ENCODE measurements around the gene C17orf113. TPM values are rescaled to one million over a fixed set of nuclear protein-coding genes. Genes with fewer than 3 reads are reported as not detected.
A peak's percentile ranks its signal among the peaks of the same experiment; 100 is the strongest.

The C17orf113 gene
- total and polyA plus RNA-seq, 2 of the 4 experiments (the other 2 are of a cell fraction) = under 0.01 to 0.03 TPM

GRCh38 chr17:42010898-42011516 is 39.4 kb downstream of the C17orf113 start:
- H4K8ac ChIP-seq (ENCODE audit: low read depth in 2 of 2, low read length in 2 of 2) = no peak overlapping the region
- no CpG with 5 or more reads among the region's 3 CpGs for WGBS, 2 experiments (ENCODE audit: extremely low coverage in 2 of 2, insufficient read length in 1 of 2)
- H2AK5ac ChIP-seq (ENCODE audit: low read depth, low read length) = no peak overlapping the region
- DNase-seq = peak; percentile 22
- H3K27ac ChIP-seq (ENCODE audit: insufficient read depth, low read length) = no peak overlapping the region
- ATAC-seq (ENCODE audit: low read depth) = no peak
- in situ Hi-C loops (cut with MboI; ENCODE audit: low sequenced_read_pairs) = no loop called here
- intact Hi-C loops (cut with micrococcal nuclease) = no loop called here
- no peak overlapping the region for H3K23ac ChIP-seq (ENCODE audit: low read depth, low read length)
- H3K14ac ChIP-seq (replicated peaks; ENCODE audit: low read depth, low read length) = no peak overlapping the region
- no peak for TF ChIP-seq CTCF (conservative IDR thresholded peaks at IDR 0.05; ENCODE audit: low read depth, low read length)
- TF ChIP-seq MXI1 (IDR thresholded peaks at IDR 0.05; ENCODE audit: borderline replicate concordance, low read depth, low read length) = no peak
- TF ChIP-seq USF2 (IDR thresholded peaks at IDR 0.05; ENCODE audit: low read depth, low read length) = no peak
- TF ChIP-seq MAZ (IDR thresholded peaks at IDR 0.05; ENCODE audit: borderline replicate concordance, low read depth, low read length) = no peak
- no peak for TF ChIP-seq RFX5 (IDR thresholded peaks at IDR 0.05; ENCODE audit: low read depth, low read length)
- TF ChIP-seq NFE2L2 (IDR thresholded peaks at IDR 0.05; ENCODE audit: low read depth, low read length) = no peak
- TF ChIP-seq CEBPB (IDR thresholded peaks at IDR 0.05; ENCODE audit: low read depth, low read length) = no peak
- TF ChIP-seq BHLHE40 (IDR thresholded peaks at IDR 0.05; ENCODE audit: low read depth, low read length) = no peak
- no peak for TF ChIP-seq MAFK (IDR thresholded peaks at IDR 0.05; ENCODE audit: low read depth, low read length)
- no peak for TF ChIP-seq RAD21 (IDR thresholded peaks at IDR 0.05; ENCODE audit: low read length)
- TF ChIP-seq POLR2A (IDR thresholded peaks at IDR 0.05; ENCODE audit: low read depth, low read length) = no peak
- TF ChIP-seq FOS (IDR thresholded peaks at IDR 0.05; ENCODE audit: low read depth, low read length) = no peak
- TF ChIP-seq ELK1 (IDR thresholded peaks at IDR 0.05; ENCODE audit: borderline replicate concordance, low read depth, low read length) = no peak
- no peak for TF ChIP-seq CHD1 (IDR thresholded peaks at IDR 0.05; ENCODE audit: low read depth, low read length)
- TF ChIP-seq SMC3 (IDR thresholded peaks at IDR 0.05; ENCODE audit: low read depth, low read length) = no peak
- TF ChIP-seq RCOR1 (IDR thresholded peaks at IDR 0.05; ENCODE audit: insufficient replicate concordance, low read length) = no peak
- no peak overlapping the region for H3K4me2 ChIP-seq (ENCODE audit: low read depth, low read length)
- no peaks in the 10 kb centered on the region; the same call in 1 of the 2 replicates for H3K9me1 ChIP-seq (ENCODE audit: insufficient read depth, low read length)
- H2BK5ac ChIP-seq (ENCODE audit: low read depth, low read length, poor library complexity, severe bottlenecking) = no peak overlapping the region
- no peak overlapping the region for H3K4me3 ChIP-seq (ENCODE audit: insufficient read depth, low read depth, low read length)
- H2AK9ac ChIP-seq (replicated peaks; ENCODE audit: low read depth, low read length, poor library complexity) = no peak overlapping the region
- ChIA-PET POLR2A (ENCODE audit: unreplicated experiment) (no interaction called here), CTCF (no interaction called here)
- H3K18ac ChIP-seq (ENCODE audit: low read depth, low read length) = no peak overlapping the region
- no peak overlapping the region for H2AFZ ChIP-seq (replicated peaks; ENCODE audit: low read length, poor library complexity)
- no TSS peak for BruUV-seq (replicated peaks)
- no peak overlapping the region for H3K9ac ChIP-seq (ENCODE audit: low read depth, low read length)
- no peak overlapping the region for H4K5ac ChIP-seq (ENCODE audit: low read depth, low read length)
- H3K9me3 ChIP-seq (ENCODE audit: control insufficient read depth, insufficient read depth, low read length) = no peaks in the 10 kb centered on the region
- no peaks in the 10 kb centered on the region; the same call in 1 of the 2 replicates for H3K4me1 ChIP-seq (ENCODE audit: control insufficient read depth, insufficient read depth, low read length)
- H3K4ac ChIP-seq (ENCODE audit: low read depth, low read length) = no peak overlapping the region
- H4K20me1 ChIP-seq (ENCODE audit: insufficient read depth, low read length) = peaks cover 56% of the 10 kb centered on the region
- H4K91ac ChIP-seq (ENCODE audit: insufficient read depth, low read depth, low read length) = no peak overlapping the region
- H2BK15ac ChIP-seq (ENCODE audit: low read depth, low read length) = no peak overlapping the region
- no peaks in the 10 kb centered on the region for H3K27me3 ChIP-seq (ENCODE audit: control insufficient read depth, insufficient read depth, low read length)
- H2BK20ac ChIP-seq (ENCODE audit: low read depth, low read length) = no peak overlapping the region
- no peak overlapping the region for H3K56ac ChIP-seq (ENCODE audit: extremely low read depth, insufficient read depth, low read length)
- H2BK120ac ChIP-seq (ENCODE audit: low read depth, low read length) = no peak overlapping the region
- H3K36me3 ChIP-seq (ENCODE audit: control insufficient read depth, insufficient read depth, low read length) = no peaks in the 10 kb centered on the region
- dilution Hi-C loops (cut with HindIII; ENCODE audit: low sequenced_read_pairs, unreplicated experiment) = no loop called here
- H3K79me1 ChIP-seq (ENCODE audit: low read depth in 1 of 2, low read length in 2 of 2) = peaks cover under 1 to 53% of the 10 kb centered on the region in 2 experiments; a peak in 3 of 4 replicates

Measured in IMR-90 (cell line).